ENCODE measurements around the gene ATG16L1. TPM values are rescaled to one million over a fixed set of nuclear protein-coding genes. Genes with fewer than 3 reads are reported as not detected.

Gene ATG16L1
- polyA plus RNA-seq, 1 donor from 2014 or later = 11.2 TPM

DNA sequence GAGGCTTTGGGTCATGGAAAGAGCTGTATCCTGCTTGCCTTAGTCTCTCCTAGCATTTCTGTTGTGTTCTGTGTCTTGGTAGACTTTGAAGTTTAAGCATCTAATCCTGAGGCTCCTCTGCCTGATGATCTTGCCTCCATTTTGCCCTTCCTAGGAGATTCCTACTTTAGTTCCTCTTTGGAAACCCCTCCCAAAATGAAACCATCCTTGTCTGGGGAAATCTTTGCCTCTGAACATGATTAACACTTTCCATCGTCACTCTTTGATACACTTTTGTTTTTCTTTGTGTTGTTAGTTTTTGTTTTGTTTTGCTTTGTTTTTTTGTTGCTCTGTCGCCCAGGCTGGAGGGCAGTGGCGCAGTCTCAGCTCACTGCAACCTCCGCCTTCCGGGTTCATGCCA lies 9.2 kb downstream of the ATG16L1 start:
- H3K27me3 Mint-ChIP-seq = no peaks in the 10 kb centered on the region
- no peak overlapping the region for H3K4me3 Mint-ChIP-seq
- H3K36me3 Mint-ChIP-seq = peaks cover 11% of the 10 kb centered on the region
- peaks cover 6 to 31% (median 29%) of the 10 kb centered on the region in 3 donors for H3K4me1 Mint-ChIP-seq
- H3K27ac Mint-ChIP-seq = peak overlapping the region in 1 of 3 donors; percentile 18
- no peaks in the 10 kb centered on the region for H3K9me3 Mint-ChIP-seq

GRCh38 chr2:233261819-233262555 lies 10.5 kb downstream of the ATG16L1 start:
- H3K27me3 Mint-ChIP-seq = no peaks in the 10 kb centered on the region
- peak overlapping the region in 1 of 4 donors; percentile 74 for H3K4me3 Mint-ChIP-seq
- H3K9me3 Mint-ChIP-seq = no peaks in the 10 kb centered on the region
- H3K36me3 Mint-ChIP-seq = peaks cover 14% of the 10 kb centered on the region
- H3K4me1 Mint-ChIP-seq = peaks cover 8 to 30% (median 27%) of the 10 kb centered on the region in 3 donors
- H3K27ac Mint-ChIP-seq = peak overlapping the region in 2 of 3 donors; percentile 41 to 89

DNA sequence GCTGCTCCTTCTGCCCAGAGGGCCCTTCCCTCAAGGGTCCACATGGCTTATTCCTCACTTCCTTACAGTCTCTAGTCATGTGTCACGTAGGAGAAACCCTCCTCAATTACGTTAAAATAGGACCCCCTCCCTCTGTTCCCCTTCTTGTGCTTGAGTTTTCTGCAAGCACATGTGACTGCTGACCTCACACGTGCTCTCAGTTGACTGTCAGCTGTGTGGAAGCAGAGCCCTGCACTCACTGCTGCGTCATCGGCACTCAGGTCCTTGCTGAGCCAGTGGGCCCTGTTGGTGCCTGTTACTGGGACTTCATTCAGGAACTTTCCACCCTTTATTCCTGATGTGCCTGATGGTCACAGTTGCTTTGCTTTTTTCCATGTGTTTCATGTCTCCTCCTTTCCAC lies 11.1 kb downstream of the ATG16L1 start:
- Mint-ChIP-seq H3K4me1 (peaks cover 12 to 34% (median 30%) of the 10 kb centered on the region in 3 donors), H3K9me3 (no peaks in the 10 kb centered on the region), H3K27me3 (no peaks in the 10 kb centered on the region), H3K4me3 (peak overlapping the region in 1 of 4 donors; percentile 74), H3K36me3 (peaks cover 14% of the 10 kb centered on the region), H3K27ac (peak overlapping the region; percentile 33 to 65 (median 51))

DNA sequence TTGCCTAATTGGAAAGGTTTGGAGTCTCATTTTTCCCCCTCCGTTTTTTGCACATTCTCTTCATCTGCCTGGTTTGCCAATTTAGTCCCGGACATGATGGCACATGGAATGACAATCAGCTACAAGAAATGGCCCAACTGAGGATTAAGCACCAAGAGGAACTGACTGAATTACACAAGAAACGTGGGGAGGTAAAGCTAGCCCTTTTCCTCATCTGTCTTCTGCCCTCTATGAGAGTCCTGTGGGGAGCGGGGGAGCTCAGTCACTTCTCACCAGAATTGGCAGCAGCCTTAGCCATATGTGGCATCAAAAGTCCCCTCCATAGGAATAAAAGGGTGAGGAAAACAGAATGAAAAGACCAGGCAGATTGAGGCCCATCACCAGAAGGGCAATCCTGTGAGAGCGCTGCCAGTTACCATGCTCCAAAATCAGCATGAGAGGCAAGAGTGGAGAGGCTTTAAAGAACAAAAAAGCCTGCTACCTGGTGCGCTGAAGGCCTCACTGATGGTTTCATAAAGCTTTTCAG lies 11.6 kb downstream of the ATG16L1 start:
- peaks cover 14% of the 10 kb centered on the region for H3K36me3 Mint-ChIP-seq
- no peak overlapping the region for H3K4me3 Mint-ChIP-seq
- no peaks in the 10 kb centered on the region for H3K27me3 Mint-ChIP-seq
- H3K9me3 Mint-ChIP-seq = no peaks in the 10 kb centered on the region
- peak overlapping the region in 2 of 3 donors; percentile 33 to 51 for H3K27ac Mint-ChIP-seq
- H3K4me1 Mint-ChIP-seq = peaks cover 17 to 38% (median 35%) of the 10 kb centered on the region in 3 donors

DNA sequence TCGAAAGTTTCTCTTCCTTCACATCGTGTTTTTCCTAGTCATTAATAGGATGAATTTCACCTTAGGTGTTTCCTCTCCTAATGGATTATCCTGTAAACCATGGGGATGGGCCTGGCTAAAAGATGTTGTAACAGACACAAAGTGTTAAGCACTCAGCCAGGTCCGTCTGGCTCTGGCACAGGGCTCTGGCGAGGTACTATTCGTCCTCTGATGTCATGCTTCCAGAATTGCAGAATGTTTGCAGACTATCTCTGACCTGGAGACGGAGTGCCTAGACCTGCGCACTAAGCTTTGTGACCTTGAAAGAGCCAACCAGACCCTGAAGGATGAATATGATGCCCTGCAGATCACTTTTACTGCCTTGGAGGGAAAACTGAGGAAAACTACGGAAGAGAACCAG lies 13.2 kb downstream of the ATG16L1 start:
- no peak overlapping the region for H3K4me3 Mint-ChIP-seq
- H3K36me3 Mint-ChIP-seq = peaks cover 12% of the 10 kb centered on the region
- no peaks in the 10 kb centered on the region for H3K27me3 Mint-ChIP-seq
- H3K9me3 Mint-ChIP-seq = no peaks in the 10 kb centered on the region
- H3K4me1 Mint-ChIP-seq = peaks cover 30 to 48% (median 48%) of the 10 kb centered on the region in 3 donors
- no peak overlapping the region for H3K27ac Mint-ChIP-seq

DNA sequence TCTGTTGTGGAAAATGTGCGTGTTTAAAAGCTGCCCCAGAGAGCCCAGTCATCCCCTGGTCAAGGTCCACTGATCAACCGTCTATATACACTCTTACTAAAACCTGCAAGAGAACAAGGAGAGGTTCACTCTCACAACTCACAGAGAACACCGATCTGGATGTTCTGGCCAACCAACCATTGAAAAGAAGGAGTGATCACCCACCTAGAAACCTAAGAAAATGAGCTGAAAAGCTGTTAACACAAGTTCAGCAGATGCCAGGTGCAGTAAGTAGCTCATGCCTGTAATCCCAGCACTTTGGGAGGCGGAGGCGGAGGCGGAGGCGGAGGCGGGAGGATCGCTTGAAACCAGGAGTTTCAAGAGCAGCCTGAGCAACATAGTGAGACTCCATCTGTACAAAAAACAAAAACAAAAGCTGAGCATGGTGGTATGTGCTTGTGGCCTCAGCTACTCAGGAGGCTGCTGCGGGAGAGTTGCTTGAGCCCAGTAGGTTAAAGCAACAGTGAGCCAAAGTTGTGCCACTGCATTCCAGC lies 14.5 kb downstream of the ATG16L1 start:
- H3K27ac Mint-ChIP-seq = peak overlapping the region; percentile 79 to 98 (median 81)
- peaks cover 14% of the 10 kb centered on the region for H3K36me3 Mint-ChIP-seq
- peaks cover 40 to 55% (median 53%) of the 10 kb centered on the region in 3 donors for H3K4me1 Mint-ChIP-seq
- peak overlapping the region in 1 of 4 donors; percentile 74 for H3K4me3 Mint-ChIP-seq
- H3K9me3 Mint-ChIP-seq = no peaks in the 10 kb centered on the region
- no peaks in the 10 kb centered on the region for H3K27me3 Mint-ChIP-seq

DNA sequence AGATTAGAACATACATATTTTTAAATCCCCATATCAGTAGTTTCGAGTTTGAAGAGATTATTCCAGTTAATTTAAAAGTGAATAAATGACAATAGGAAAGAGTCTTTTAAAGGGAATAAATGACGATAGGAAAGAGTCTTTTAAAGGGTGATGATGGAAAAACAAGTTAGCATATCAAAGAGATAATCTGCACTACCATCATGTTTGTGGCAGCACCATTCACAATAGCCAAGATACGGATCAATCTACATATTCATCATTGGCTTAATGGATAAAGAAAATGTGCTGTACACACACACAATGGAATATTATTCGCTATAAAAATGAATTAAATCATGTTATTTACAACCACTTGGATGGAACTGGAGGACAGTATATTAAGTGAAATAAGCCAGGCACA lies 15.0 kb downstream of the ATG16L1 start:
- Mint-ChIP-seq H3K4me1 (peaks cover 38 to 53% (median 49%) of the 10 kb centered on the region in 3 donors), H3K27ac (peak overlapping the region; percentile 39 to 98 (median 80)), H3K27me3 (no peaks in the 10 kb centered on the region), H3K36me3 (peaks cover 15% of the 10 kb centered on the region), H3K9me3 (no peaks in the 10 kb centered on the region), H3K4me3 (peak overlapping the region in 2 of 4 donors; percentile 39 to 65)

DNA sequence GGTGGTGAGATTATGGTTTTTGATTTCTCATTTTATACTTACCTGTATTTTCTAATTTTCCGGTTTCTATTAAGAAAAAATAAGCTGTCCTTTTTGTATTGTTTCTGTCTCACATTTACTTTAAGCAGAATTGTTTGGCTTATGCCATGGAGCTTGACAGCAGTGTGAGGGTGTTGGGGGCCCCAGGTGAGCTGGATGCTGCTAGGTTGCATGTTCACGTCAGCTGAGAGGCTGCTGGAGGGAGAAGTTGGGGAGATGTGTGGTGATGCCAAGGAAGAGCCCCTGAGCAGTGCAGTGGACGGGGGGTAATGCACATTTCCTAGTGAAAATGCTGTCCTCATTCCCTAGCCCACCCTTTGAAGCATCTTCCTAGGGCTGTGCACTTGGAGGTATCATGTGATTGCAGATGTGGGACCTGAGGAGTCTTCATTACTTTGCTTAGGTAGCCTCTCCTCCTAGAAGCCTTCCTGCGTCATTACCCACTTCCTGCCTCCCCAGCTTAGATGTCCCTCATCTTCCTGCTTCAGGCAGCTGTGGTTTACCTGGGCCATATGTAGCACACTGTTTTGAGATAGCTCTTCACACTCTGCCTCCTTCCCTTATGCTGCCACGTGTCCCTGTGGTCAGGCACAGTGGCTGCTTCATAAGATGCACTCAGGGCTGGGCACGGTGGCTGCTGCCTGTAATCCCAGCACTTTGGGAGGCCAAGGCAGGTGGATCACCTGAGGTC lies 16.2 kb downstream of the ATG16L1 start:
- Mint-ChIP-seq H3K27me3 (no peaks in the 10 kb centered on the region), H3K36me3 (peaks cover 15% of the 10 kb centered on the region), H3K9me3 (no peaks in the 10 kb centered on the region), H3K4me1 (peaks cover 38 to 45% (median 42%) of the 10 kb centered on the region in 3 donors), H3K27ac (peak overlapping the region; percentile 80 to 98 (median 96)), H3K4me3 (peak overlapping the region; percentile 15 to 87 (median 70))

DNA sequence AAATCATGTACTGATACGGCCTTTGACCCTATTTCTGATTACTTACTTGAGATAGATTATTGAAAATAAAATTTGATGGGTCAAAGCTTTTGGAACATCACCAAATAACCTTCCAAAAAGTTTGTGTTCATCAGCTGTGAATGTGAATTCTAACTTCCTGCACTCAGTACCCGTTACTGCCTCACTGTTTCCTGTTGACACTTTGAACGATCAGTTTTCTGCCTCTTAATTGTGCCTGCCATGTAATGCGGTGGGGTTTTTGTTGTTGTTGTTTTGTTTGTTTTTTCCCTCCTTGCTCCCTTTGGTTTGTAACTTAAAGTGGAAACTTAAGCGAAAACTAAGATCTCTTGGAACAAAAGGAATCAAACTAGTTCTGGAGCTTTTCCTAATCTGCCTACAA lies 18.9 kb downstream of the ATG16L1 start:
- Mint-ChIP-seq H3K9me3 (no peaks in the 10 kb centered on the region), H3K4me1 (peaks cover 38 to 47% (median 45%) of the 10 kb centered on the region in 3 donors), H3K36me3 (peaks cover 9% of the 10 kb centered on the region), H3K4me3 (peak overlapping the region in 3 of 4 donors; percentile 53 to 83 (median 67)), H3K27ac (peak overlapping the region; percentile 82 to 90 (median 84)), H3K27me3 (no peaks in the 10 kb centered on the region)

DNA sequence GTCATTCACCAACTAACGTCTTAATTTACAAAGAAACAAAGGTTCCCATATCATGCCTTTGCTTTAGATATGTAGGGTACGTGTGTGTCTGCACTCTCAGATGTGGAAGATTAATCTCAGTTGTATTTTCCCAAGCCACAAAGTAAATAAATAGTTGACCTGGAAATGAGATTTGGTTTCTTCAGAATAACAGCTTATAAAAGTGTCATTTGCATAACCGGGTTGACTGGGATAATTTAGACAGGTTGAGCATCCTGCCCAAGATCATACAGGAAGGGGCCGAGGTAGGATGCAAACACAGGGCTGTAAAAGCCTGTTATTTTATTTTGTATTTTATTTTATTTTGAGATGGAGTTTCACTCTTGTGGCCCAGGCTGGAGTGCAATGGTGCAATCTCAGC lies 19.5 kb downstream of the ATG16L1 start:
- Mint-ChIP-seq H3K4me1 (peaks cover 36 to 47% (median 43%) of the 10 kb centered on the region in 3 donors), H3K36me3 (peaks cover 7% of the 10 kb centered on the region), H3K4me3 (peak overlapping the region in 3 of 4 donors; percentile 53 to 83 (median 67)), H3K27ac (peak overlapping the region; percentile 82 to 90 (median 84)), H3K27me3 (no peaks in the 10 kb centered on the region), H3K9me3 (no peaks in the 10 kb centered on the region)

GRCh38 chr2:233271693-233272092 lies 20.2 kb downstream of the ATG16L1 start:
- H3K36me3 Mint-ChIP-seq = peaks cover 5% of the 10 kb centered on the region
- no peaks in the 10 kb centered on the region for H3K9me3 Mint-ChIP-seq
- peaks cover 34 to 45% (median 42%) of the 10 kb centered on the region in 3 donors for H3K4me1 Mint-ChIP-seq
- H3K27me3 Mint-ChIP-seq = no peaks in the 10 kb centered on the region
- H3K27ac Mint-ChIP-seq = peak overlapping the region in 1 of 3 donors; percentile 11
- H3K4me3 Mint-ChIP-seq = no peak overlapping the region

- H3K9me3 Mint-ChIP-seq = no peaks in the 10 kb centered on the region
- H3K4me1 Mint-ChIP-seq = peaks cover 23 to 36% (median 30%) of the 10 kb centered on the region in 3 donors
- H3K27ac Mint-ChIP-seq = no peak overlapping the region
- peaks cover 5% of the 10 kb centered on the region for H3K36me3 Mint-ChIP-seq
- no peak overlapping the region for H3K4me3 Mint-ChIP-seq
- H3K27me3 Mint-ChIP-seq = no peaks in the 10 kb centered on the region
Observed at GRCh38 chr2:233273120-233273519, 21.6 kb downstream of the ATG16L1 start.

DNA sequence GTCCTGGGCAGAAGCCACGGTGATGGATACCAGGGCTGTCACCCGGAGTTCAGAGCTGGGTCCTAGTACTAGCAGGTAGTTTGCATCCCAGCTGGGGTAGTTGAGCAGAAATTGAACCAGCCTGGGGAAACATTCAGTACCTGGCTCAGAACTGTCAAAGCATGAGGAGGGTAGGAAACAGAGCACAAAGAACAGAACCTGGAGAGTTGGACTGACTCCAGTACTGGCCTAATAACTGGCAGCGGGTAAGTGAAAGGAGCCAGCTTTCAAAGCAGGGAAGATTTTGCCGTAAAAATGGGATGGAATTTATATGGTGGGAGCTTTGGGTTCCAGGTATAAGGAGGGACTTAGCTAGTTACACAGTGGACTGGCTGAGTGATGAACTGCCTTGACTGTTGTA lies 23.8 kb downstream of the ATG16L1 start:
- Mint-ChIP-seq H3K9me3 (no peaks in the 10 kb centered on the region), H3K36me3 (peaks cover 5% of the 10 kb centered on the region), H3K4me3 (no peak overlapping the region), H3K27me3 (no peaks in the 10 kb centered on the region), H3K4me1 (peaks cover 10 to 15% (median 11%) of the 10 kb centered on the region in 3 donors), H3K27ac (no peak overlapping the region)

DNA sequence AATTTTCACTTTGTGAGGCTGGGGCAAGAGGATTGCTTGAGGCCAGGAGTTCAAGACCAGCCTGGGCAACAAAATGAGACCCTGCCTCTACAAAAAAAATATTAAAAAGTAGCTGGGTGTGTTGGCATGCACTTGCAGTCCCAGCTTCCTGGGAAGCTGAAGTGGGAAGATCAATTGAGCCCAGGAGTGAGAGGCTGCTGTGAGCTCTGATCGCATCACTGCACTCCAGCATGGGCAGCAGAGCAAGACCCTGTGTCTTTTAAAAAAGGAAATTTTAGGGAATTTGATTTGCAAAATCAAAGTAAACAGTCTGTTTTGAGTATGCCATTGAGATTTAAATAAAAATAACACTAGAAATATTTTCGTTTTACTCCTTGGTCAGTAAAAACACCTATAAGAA lies 27.4 kb downstream of the ATG16L1 start:
- Mint-ChIP-seq H3K4me3 (no peak overlapping the region), H3K27me3 (no peaks in the 10 kb centered on the region), H3K27ac (no peak overlapping the region), H3K4me1 (peaks cover 4 to 11% (median 7%) of the 10 kb centered on the region in 3 donors), H3K36me3 (peaks cover 9% of the 10 kb centered on the region), H3K9me3 (no peaks in the 10 kb centered on the region)

Data from IgD-negative memory B cell (primary cell).